ENCODE measurements around the gene FKBP8.

DNA sequence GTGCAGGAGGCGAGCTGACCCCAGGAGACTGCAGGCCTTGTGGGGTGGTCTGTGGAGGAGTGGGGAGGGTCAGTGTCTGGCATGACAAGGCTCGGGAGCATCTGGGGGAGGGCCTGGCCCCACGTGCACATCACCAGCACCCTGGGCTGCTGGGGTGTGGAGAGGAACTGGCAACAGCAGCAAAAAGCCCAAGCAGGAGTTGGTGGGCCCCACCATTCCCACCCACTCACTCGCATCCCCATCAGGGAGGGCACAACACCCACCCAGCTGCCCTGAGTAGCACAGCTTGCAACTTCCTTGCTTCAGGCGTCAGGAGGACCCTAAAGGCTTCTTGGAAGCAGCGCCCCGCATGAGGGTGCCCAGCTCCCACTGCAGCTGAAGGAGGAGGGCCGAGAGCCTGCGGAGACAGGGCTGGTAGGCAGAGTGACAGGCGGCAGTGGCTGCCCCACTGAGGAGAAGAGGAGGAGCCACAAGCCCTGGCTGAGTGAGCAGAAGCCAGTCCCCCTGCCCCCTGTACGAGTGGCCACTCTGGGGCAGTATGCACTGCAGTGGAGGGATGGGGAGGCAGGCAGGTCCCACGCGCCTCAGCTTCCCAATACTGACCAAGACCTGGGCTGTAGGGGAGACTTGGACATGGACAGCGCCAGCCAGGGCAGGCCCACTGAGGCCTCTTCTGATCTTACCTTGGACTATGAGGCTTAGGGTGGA is 48.0 kb downstream of the FKBP8 start:
- no peak for TF ChIP-seq CTCF (conservative IDR thresholded peaks at IDR 0.05)
- no peak for TF ChIP-seq EZH2 (IDR thresholded peaks at IDR 0.05; ENCODE audit: low read depth)
